GM19043 (cell line): ENCODE data around the gene EIF6.
A peak's percentile ranks its signal among the peaks of the same experiment; 100 is the strongest.
"Not testable (repeated sequence)": the region's sequence is repeated elsewhere in the genome, so short reads cannot be mapped to it uniquely, and the experiment has no call there.

Source experiments
- ATAC-seq: cut with Tn5 transposase; IDR thresholded peaks from one replicate; pipeline ENCODE4 v1.9.1; 2021; ENCODE audit warnings: low read depth; ENCODE audit not compliant: unreplicated experiment

Gene EIF6

DNA sequence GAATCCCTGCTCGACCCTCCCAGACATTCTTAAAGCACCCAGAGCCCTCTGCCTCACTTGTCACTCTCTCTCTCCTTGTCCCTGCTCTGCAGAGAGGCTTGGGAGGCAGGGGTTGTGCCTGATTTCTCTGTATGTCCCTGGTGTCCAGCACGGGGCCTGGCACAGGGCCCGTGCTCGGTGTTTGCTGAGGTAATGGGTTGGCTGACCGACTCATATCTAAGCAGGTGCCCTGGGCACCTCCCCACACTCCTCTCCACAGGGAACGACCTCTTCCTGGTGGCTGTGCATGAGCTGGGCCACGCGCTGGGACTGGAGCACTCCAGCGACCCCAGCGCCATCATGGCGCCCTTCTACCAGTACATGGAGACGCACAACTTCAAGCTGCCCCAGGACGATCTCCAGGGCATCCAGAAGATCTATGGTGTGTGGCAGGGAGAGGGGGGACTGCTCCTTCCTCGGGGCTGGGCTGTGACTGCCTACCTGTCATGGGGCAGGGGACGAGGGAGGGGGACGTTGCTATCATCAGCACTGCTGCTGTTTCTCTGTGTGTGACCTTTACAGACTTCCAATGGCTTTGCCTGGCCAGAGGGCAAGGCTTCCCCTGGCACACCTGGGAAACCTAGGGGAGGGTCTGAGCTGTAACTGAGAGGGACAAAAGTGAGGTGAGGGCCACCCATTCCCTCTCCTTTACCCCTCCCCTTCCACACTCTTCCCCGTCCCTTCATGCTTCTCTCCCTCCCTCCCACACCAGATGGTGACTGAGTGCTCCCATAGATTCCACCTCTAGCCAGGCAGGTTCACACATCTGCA, 20.8 kb downstream of the EIF6 start:
- no peak for ATAC-seq

DNA sequence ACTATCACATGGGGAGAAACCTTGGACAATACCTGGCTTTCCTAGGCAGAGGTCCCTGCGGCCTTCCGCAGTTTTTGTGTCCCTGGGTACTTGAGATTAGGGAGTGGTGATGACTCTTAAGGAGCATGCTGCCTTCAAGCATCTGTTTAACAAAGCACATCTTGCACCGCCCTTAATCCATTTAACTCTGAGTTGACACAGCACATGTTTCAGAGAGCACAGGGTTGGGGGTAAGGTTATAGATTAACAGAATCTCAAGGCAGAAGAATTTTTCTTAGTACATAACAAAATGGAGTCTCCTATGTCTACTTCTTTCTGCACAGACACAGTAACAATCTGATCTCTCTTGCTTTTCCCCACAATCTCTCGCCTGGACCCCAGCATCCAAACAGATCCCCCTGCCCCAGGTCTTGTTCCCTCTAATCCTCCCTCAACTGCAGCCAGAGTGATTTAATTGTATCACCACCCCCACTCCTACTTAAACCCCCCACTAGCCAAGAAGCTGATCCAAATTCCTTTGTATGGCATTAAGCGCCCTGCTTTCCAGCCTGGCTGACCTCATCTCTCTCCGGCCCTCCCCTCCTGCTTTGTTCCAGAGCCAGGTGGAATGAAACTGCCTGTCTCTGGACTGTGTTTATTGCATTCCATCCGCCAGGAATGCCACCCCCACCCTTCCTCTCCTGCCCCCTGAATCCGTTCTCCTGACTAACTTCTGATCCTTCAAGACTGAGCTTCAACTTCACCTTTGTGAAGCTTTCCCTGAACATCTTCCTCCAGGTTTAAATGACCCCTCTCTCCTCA, 21.6 kb downstream of the EIF6 start:
- not testable (repeated sequence) for ATAC-seq

DNA sequence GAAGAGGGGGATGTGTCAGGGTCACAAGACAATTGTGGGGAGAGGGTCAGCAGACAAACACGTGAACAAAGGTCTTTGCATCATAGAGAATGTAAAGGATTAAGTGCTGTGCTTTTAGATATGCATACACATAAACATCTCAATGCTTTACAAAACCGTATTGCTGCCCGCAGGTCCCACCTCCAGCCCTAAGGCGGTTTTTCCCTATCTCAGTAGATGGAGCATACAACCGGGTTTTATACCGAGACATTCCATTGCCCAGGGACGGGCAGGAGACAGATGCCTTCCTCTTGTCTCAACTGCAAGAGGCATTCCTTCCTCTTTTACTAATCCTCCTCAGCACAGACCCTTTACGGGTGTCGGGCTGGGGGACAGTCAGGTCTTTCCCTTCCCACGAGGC, 22.3 kb downstream of the EIF6 start:
- not testable (repeated sequence) for ATAC-seq

DNA sequence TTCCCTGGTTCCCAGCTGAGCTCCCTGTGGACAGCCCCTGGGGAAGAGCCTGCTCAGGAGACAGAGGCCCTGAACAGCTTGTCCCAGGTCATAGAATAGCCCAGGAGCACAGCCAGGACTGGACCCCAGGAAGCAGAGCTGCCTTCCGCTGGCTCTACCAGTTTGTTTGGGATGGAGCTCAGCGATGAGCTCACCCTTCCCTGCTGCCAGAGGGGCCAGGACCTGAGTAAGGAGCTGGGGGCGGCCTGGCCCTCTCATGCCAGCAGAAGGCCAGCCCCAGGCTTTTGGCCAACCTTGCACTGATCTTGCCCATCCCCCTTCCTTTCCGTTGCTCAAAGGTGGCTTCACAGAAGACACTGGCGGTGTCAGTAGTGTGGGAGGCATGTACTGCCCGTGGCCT, 24.1 kb downstream of the EIF6 start:
- no peak for ATAC-seq

DNA sequence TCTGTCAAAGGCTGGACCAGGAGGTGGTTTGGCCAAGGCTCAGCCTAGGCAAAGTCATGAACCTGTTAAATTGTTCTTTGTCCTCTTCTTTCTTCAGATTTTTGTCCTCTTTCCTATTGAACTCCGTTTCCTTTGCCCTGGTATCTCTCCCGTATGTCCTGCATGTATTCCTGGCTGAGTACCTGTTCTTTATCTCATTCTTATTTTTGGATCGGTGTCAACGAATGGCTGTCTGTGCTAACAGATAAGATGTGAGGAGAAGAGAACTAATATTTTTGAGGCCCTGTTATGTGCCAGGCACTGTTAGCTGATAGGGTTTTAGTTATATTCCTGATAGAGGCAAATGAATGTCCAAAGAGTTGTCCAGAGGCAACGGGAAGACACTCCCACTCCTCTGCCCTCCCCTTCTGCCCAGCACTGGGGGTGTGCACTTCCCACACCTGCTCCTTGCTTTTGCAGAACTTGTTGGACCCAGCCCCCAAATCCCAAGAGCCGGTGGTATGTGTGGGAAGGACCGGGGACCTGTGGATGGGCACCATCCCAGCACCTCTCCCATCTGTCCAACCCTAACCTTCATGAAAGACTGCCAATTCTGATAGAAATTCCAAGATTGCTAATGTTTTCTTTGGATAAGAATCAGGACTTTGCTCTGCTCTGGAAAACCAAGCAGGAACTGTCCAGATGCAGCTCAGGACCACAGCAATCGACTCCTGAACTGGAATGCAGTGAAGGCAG, 27.2 kb downstream of the EIF6 start:
- ATAC-seq: no peak

DNA sequence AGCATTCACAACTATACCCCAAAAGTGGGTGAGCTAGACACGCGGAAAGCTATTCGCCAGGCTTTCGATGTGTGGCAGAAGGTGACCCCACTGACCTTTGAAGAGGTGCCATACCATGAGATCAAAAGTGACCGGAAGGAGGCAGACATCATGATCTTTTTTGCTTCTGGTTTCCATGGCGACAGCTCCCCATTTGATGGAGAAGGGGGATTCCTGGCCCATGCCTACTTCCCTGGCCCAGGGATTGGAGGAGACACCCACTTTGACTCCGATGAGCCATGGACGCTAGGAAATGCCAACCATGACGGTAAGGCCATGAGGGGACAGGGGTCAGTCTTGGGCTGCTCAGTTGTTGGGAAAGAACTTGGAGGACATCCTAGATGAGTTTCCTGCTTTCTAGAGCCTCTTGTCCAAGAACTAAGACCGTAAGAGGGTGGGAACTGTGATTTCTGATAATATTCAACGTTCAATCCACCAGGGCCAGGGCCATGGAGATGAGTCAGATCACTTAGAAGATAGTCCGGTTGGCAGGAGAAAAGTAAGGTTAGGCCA, 30.0 kb downstream of the EIF6 start:
- ATAC-seq: no peak

DNA sequence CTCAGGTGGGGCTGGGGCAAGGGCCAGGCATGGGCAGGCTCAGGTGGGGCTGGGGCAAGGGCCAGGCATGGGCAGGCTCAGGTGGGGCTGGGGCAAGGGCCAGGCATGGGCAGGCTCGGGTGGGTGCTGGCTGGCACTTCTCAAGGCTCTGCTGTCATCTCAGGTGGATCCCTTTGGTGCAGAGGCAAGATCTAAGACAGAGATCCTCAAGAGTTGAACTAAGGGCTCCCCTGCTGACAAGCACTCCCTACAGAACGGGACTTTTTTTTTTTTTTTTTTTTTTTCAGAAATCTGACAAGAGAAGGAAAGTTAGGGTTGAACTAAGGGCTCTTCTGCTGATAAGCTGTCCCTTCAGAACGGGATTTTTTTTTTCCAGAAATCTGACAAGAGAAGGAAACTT, 31.6 kb downstream of the EIF6 start:
- no peak for ATAC-seq

DNA sequence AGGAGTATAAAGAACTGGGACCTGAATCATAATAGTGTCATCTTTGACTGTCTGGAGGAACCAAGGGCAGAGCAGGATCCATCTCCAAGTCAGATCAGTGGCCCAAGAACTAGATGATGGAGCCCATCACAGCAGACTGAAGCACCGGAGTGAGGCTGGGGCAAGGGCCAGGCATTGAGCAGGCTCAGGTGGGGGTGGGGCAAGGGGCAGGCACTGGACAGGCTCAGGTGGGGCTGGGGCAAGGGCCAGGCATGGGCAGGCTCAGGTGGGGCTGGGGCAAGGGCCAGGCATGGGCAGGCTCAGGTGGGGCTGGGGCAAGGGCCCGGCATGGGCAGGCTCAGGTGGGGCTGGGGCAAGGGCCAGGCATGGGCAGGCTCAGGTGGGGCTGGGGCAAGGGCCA, 32.0 kb downstream of the EIF6 start:
- ATAC-seq: not testable (repeated sequence)

DNA sequence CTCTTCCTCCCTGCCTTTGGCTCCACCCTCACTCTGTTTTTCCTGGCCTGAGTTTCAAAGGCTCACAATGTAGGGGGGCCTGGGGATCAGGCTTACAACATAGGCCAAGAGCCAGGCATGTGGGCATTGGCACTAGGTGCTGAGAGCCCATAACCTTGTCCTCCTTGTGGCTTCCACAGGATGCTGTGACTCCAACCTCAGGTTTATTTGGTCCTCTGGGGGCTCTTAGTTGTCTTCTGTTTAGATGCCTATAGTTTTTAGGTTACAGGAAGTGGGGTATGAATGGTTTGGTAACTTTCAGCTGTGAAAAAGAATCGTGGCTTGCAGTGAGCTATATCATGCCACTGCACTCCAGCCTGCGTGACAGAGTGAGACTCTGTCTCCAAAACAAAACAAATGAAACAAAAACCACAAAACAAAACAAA, 32.5 kb downstream of the EIF6 start:
- peak; percentile 82 for ATAC-seq

DNA sequence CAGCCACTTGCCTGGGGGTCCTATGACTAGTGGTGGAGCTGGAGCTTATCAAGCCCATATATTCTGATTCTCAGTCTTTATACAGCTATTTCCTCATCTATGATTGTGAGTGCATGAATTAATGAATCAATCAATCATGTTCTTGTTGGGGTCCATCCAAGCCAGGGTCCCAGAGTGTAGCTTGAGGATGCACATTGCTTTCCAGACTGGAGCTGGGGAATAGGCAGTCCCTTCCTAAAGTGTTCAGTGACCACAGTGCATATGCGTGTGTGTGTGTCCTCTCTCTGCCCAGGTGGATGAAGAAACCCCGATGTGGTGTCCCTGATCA, 33.0 kb downstream of the EIF6 start:
- ATAC-seq: no peak

DNA sequence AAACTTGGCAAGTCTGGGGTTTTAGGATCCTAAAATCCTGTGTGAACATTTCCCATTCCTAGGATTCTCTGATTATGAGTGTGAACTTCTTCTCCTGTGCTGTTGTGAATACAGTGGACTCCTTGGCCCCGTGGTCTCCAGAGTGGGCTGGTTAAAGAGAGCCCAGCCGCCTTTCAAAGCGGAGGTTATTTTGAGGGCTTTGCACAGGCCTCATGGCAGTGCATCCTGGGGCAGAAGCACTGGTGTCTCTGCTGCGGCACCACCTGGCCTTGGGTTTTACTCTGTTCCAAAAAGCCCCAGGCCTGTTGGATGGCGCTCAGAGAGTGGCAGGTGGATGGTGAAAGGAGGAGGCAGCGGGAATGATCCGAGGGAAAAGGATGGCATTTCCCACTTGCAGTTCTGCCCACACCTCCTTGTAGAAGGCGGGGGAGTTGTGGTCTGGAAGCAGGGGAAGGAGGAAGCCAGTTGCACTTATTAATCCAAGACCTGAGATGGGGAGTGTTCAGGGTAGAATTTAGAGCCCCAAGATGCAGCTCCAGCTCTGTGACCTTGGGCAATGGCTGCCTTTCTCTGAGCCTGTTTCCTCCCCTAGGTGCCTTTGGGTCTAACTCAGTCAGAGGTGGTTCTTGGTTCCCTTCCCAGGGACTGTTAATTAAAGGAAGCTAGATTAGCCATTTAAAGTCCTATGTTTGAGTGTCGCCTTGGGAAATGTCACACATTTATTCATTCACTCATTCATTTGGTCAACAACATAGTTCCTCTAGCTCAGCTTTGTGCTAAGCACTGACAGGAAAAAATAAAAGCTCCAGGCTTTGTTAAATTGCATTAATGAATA, 35.7 kb downstream of the EIF6 start:
- no peak for ATAC-seq

DNA sequence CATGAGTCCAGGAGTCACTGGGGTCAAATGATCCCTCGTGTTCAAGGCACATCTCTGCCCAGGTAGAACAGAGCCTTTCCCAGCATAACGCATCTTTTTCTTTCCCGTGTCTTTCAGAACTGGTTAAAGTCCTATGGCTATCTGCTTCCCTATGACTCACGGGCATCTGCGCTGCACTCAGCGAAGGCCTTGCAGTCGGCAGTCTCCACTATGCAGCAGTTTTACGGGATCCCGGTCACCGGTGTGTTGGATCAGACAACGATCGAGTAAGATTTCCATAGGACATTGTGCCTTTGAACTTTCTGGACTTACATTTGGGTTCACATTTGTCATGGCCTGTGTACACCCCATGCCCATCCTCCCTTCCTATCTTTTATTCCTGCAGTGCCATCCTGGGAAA, 37.8 kb downstream of the EIF6 start:
- ATAC-seq: no peak

DNA sequence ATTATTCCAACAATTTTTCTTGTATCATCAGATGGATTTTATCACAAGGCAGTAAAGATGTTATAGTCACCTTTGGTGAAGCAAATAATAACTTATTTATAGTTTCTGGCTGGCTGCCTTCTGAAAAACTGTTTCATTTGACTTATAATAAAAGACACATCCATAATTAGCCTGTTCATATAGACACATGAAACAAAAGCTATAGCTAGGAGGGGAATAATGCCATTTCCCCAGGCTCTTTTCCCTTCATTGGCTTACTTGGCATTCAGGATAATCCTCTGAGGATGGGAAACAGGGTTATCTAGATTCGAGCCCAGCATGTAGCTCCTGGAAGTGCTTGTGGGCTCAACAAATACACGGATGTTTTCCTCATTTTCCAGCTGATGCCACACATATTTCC, 40.6 kb downstream of the EIF6 start:
- ATAC-seq: no peak

DNA sequence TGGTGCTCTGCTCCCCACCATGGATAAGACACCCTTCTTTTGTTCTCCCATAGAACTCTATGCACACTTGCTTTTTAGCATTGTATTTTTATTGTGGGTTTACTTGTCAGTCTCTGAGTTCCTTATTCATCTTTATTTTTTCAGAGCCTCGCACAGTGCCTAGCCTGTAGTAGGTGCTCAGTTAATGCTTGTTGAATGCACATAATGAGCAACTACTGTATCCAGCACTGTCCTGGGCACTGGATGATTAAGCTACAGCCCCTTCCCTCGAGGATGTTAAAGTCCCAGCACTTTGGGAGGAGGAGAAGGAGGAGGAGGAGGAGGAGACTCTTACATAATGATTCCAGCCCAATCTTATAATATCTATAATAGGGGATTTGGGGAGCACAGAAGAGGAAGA, 41.3 kb downstream of the EIF6 start:
- no peak for ATAC-seq

DNA sequence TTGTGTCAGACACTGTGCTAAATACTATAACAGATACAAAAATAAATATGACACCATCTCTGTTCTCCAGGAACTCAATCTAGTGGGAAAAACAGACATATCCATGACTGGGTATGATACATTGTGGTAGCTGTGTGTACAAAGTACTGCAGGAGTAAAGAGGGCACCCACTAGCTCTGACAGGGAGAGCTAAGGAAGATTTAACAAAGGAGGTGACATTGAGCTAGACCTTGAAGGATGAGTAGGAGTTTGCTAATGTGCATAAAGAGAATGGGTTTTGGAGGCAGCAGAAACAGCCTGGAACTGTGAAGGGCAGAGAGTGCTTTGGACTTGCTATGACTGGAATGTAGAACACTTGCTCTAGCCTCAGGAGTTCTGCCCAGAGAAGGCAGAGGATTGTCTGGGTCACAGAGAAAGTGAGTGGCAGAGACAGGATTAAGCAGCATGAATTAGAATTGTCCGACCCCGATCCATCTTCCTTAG, 43.7 kb downstream of the EIF6 start:
- ATAC-seq: no peak

DNA sequence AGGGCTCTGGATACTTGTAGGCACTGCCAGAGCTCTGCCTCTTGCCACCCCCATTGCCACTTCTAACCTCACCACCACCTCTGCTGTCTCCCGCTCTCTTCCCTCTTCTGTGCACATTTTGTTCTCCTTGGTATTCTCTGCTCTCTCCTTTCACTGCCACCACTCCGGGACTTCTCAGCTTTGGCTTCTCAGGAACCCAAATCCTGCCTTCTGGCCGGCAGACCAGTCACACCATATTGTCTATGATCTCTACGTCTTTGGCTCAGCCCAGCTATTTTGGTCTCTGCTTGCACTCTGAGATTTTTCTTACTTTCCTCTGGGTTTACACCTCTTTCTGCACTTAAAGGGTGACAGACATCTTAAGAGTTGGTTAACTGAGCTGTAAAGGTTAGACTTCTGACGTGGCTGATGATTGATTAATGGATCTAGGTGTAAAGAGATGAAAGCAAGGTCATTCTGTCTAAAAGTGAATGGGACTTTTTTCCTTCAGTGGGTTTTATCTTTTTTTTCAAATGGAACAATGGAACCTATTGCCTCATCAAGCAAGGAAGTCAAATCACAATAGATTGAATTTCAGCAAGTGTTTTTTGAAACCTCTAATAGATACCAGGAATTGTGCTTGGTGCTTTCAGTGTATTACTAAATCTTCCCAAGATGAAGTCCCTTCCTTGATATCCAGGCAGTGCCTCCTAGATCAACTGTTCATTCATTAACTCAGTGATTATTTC, 44.3 kb downstream of the EIF6 start:
- no peak for ATAC-seq

DNA sequence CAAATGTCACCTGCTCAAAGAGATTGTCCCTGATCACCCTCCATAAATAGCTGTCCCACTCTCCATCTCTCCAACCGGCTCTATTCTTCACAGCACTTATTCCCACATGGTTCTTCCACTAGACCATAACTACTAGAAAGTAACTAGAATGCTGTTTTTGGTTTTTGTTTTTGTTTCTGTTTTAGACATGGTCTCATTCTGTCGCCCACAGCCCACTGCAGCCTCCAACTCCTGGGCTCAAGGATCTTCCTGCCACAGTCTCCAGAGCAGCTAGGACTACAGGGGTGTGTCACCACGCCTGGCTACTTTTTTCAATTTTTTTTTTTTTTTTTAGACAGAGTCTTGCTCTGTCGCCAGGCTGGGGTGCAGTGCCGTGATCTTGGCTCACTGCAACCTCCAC, 45.8 kb downstream of the EIF6 start:
- no peak for ATAC-seq

DNA sequence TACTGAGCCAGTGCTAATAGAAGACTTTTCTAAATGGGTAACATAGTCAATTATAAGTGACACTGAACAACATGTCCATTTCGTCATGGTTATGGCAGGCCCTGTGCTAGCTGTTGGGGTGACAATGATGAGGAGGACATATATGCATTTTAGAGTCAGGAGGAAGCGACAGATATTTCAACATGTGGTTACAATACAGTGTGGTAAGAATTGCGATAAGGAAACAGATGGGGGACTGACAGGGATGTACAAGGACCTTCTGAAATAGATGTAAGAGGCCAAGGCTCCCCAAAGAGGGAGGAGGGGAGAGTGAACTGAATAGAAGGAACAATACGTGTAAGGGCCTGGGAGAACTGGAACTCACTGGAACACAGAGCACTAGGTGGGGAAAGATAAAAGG, 46.4 kb downstream of the EIF6 start:
- ATAC-seq: no peak

DNA sequence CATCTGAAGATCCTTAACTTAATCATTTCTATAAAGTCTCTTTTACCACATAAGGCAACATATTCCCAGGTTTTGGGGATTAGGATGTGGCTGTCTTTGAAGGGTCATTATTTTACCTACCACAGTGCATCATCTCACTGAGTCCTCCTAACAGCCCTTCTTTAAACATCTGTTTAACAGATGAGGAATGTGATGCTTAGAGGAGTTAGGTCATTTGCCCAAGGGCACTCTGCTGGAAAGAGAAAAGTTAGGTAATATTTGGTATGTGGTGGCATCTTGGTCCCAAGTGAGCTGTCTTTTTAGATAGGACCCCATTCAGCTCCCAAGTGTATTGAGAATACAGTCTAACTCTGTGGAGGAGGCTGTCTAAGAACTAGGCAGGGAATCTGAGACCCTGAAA, 47.1 kb downstream of the EIF6 start:
- ATAC-seq: no peak
